KOPT-K1 (cell line): ENCODE measurements around the gene EML1.

Experiments
- H3K27ac ChIP-seq: fragments of 200-600 bp; sonication (generic); 2 replicates; pipeline ENCODE4 v1.5.1; 2016; ENCODE audit warnings: antibody characterized with exemption, mild to moderate bottlenecking, low read depth, low read length; ENCODE audit not compliant: poor library complexity, severe bottlenecking
- H3K36me3 ChIP-seq: fragments of 200-600 bp; sonication (generic); 2 replicates; pipeline ENCODE4 v1.5.1; 2017; ENCODE audit warnings: antibody characterized with exemption, mild to moderate bottlenecking, low read length, moderate library complexity; ENCODE audit not compliant: insufficient read depth
- H3K9me3 ChIP-seq: fragments of 200-600 bp; sonication (generic); 2 replicates; pipeline ENCODE4 v1.5.1; 2017; ENCODE audit warnings: antibody characterized with exemption, low read length, mild to moderate bottlenecking; ENCODE audit not compliant: insufficient read depth, poor library complexity, severe bottlenecking

Gene EML1

DNA sequence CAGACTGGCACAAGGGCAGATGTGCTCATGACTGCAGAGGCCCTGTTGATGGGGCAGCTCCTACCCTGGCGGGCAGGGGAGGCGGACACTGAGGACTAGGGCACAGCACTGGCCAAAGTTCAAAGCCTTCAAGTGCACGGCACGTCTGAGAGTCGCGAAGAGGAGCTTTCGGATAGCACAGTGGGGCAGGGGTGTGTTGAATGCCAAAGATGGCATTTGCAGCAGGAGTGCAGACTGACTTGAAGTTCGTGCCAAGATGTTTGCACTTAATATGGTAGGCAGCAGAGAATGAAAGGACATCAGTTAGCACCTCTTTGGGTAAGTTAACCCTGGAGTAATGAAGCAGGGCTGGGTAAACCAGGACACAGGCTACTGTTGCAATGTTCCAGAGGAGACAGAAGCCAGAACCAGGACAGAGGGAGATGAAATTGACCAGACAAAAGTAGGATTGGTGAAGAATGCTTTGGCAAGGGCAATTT is 6.7 kb upstream of the EML1 start:
- Histone ChIP-seq H3K27ac (no peak overlapping the region), H3K9me3 (no peaks in the 10 kb centered on the region)

DNA sequence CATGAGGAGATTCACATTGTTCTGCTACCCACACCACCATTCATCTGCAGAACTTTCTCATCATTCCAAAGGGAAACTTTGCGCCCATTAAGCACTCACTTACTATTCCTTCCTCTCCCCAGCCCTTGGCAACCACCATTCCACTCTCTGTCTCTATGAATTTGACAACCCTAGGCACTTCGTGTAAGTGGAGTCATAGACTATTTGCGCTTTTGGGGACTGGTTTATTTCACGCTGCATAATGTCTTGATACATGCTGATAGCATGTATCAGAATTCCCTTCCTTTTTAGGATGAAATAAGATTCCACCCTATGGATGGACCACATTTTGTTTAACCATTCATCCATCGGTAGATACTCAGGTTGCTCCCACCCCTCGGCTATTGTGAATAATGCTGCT is 4.5 kb upstream of the EML1 start:
- H3K27ac ChIP-seq: no peak overlapping the region
- H3K36me3 ChIP-seq: no peaks in the 10 kb centered on the region

More for the DNA sequence above, 6.7 kb upstream of the EML1 start:
- H3K36me3 ChIP-seq: no peaks in the 10 kb centered on the region

DNA sequence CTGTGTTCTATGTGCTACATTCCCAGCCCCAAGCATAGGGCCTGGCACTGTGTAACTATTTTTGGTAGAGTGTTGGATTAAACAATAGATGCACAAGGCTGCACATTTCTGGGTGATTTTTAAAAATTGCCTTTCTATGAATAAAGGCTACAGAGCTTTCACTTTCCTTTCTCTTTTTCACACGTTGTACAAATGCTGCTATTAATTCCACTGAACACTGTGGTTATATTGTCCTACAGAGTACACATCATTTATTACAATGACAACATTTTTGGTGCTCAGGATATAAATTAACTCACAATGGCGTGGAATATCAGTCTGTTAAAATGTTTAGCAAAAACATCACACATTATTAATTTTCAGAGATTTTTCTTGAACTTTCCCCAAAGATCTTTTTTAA is 3.6 kb upstream of the EML1 start:
- Histone ChIP-seq H3K27ac (no peak overlapping the region), H3K9me3 (no peaks in the 10 kb centered on the region), H3K36me3 (no peaks in the 10 kb centered on the region)

More for the DNA sequence above, 4.5 kb upstream of the EML1 start:
- no peaks in the 10 kb centered on the region for H3K9me3 ChIP-seq

DNA sequence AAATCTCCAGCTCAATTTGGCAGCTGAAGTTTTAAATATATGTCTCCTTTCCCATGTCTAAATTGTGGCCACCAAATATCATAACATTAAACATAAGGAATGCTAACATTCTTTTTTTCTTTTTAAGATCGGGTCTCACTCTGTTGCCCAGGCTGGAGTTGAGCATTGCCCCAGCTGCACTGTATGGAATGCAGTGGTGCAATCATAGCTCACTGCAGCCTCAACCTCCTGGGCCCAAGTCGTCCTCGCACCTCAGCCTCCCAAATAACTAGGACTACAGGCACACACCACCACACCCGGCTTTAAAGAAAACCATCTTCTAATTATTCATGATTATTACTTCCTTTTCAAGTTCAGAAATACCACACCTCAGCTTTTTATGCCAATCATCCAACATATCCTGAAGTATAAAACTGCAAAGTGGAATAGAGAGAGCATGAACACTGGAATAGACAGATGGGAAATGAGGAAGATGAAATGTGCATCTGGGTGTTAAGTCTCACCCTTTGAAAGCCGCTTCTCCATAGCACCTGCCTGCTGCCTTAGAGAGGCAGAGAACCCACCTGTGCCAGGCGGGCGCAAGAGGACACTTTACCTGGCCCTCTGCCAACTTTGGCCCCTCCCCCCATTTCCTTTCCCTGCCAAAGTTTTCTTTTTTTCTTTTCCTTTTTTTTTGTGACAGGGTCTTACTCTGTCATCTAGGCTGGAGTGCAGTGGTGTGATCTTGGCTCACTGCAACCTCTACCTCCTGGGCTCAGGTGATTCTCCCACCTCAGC is 2.8 kb upstream of the EML1 start:
- Histone ChIP-seq H3K36me3 (no peaks in the 10 kb centered on the region), H3K9me3 (no peaks in the 10 kb centered on the region), H3K27ac (no peak overlapping the region)

DNA sequence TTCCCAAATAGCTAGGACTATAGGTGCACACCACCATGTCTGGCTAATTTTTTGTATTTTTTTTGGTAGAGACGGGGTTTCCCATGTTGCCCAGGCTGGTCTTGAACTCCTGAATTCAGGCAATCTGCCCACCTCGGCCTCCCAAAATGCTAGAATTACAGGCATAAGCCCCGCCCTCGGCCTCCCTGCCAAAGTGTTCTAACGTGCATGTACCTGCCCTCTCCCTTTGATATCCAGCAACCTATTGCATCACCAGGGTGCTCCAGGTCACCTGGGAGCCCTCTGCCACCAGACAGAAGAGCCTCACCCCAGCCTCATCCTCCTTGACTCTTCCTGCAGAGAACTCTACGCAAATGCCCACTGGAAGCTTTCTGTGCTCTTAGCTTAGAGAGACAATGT is 2.2 kb upstream of the EML1 start:
- no peaks in the 10 kb centered on the region for H3K9me3 ChIP-seq
- H3K36me3 ChIP-seq: no peaks in the 10 kb centered on the region
- H3K27ac ChIP-seq: no peak overlapping the region

DNA sequence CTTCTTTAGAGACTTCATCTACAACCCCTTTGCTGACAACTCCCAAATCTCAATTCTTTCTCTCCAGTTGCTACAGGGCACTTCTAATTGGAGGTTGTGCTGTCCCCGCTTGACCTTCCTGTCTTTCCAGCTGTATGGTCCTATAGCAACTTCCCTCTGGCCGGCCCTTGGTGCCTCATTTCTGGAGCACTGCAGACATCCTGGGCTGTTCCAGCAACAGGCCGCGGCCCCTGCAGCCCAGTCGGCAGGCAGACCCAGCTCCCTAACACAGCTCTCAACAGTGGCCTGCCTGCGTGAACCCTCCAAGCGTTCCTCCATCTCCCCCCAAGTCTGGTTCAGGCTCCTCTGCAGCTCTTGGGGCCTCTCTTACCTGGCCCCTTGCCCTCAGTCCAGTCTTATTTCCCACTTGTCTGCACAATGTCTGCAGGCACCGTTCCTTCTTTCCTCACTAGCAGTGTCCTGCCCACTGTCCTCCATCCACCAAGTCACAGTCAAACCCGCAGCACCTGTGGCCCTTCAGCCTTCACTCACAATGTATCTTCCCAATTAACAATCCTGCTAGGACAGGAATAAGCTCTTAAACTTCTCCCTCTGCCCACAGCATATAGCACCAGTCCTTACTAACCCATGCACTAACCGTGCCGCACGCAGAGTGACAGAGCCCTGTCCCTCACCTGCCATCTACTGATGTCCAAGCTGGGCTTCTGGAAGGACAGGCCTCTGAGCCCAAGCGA is 1.6 kb upstream of the EML1 start:
- H3K36me3 ChIP-seq: no peaks in the 10 kb centered on the region
- H3K9me3 ChIP-seq: peaks cover 2% of the 10 kb centered on the region
- H3K27ac ChIP-seq: no peak overlapping the region

DNA sequence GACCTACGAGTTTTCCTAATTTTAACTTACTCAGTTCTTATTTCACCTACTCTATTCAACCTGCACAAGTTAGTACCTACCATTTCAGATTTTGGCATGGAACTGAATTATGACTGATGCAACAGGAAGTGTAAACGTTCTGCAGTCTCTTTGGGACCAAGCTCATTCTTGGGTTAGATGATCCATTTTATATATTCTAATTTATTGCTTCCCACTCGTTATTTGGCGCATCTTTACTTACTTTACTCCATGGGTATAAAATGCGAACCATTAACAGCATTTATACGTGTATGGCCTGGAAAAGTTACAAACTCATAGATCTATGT is 1.0 kb upstream of the EML1 start:
- no peaks in the 10 kb centered on the region for H3K36me3 ChIP-seq

DNA sequence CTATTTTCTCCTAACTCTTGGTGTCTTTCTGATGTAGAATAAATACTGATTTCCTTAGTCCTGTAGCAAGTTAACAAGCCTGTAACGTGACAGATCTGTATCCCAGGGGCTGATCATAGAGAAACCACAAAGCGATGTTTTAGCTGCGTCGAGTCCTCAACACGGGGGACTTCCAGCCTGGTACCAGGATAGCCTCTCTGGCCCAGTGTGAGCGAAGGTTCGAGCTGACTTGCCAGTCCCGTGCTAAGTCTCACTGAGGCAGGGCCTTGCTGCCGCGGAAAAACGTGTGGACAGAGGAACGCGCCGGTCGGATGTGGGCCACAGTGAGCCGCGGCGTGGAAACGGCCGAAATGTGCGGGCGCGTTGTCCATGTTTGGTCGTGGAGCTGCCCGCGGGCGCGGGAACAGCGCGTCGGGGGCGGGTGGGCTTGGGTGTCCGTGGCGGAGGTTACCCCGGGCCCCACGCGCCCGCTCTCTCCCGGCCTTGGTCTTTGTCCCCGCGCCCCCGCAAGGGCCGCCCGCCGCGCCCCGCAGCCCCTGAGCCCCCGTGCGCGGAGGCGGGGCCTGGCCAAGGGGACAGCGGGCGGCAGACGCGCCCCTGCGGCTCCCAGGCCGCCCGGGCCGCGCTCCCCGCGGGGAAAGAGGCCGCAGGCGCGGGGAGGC is 531 bp upstream of the EML1 start:
- Histone ChIP-seq H3K27ac (no peak overlapping the region), H3K9me3 (peaks cover 12% of the 10 kb centered on the region), H3K36me3 (no peaks in the 10 kb centered on the region)

More for the DNA sequence above, 1.0 kb upstream of the EML1 start:
- H3K9me3 ChIP-seq: peaks cover 7% of the 10 kb centered on the region
- no peak overlapping the region for H3K27ac ChIP-seq

DNA sequence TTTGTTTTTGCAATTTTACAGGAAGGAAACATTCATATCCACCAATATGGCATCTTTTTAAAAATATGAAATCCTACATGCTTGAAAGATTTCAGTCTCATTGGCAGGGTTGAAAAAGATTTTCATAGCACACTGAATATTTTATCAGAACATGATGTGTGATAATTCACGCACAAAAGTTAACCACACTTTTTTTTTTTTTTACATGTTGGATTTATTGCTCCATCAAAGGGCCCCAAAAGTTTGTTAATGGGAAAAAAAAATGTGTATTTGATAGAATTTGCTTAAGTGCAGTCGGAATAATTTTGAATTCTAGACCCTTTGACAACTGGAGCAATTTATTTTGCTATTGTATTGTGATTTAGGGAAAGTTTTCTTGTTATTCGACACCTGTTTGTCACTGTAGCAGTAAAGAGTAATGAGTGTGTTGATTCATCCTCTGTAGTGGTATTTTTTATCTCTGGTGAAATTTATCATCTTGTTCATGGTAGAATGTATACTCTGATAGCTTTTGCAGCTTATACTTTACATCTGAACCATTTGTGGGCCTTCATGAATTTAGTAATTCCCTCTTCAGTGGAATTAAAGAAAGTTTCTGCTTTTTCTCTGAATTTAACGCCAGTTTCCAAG is 1.1 kb downstream of the EML1 start:
- no peaks in the 10 kb centered on the region for H3K36me3 ChIP-seq
- no peak overlapping the region for H3K27ac ChIP-seq
- H3K9me3 ChIP-seq: peaks cover 21% of the 10 kb centered on the region

DNA sequence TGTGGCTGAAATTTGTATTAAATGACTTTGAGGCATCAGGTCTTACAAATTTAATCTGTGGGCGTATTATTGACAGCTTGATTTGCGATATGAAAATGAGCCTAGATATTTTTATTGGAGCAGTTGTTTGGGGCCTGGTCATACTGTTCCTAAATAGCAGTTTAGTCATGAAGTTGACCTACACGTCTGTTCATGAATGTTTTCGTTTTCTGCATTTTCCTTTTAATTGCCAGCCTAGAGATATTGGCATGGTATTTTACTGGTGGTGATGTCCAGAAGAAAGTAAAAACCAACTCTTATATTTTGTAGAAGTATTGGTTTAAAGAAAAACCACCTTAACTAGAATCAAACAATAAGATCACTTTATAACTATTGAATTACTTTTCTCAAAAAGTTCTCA is 1.8 kb downstream of the EML1 start:
- Histone ChIP-seq H3K27ac (no peak overlapping the region), H3K36me3 (no peaks in the 10 kb centered on the region), H3K9me3 (peaks cover 21% of the 10 kb centered on the region)

DNA sequence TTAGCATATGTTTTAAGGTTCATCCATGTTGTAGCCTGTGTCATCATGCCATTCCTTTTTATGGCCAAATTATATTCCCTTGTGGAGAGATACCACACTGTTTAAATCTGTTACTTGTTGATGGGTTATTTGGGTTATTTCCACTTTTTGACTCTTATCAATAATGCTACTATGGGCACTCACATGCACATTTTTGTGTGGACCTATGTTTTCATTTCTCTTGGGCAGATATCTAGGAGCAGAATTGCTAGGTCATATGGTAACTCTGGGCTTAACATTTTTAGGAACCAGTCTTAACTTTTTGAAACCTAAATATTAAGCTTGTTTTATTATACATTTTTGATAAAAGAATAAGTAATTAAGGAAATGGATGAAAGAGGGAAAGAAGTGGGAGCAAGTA is 4.0 kb downstream of the EML1 start:
- H3K9me3 ChIP-seq: peaks cover 21% of the 10 kb centered on the region
- no peaks in the 10 kb centered on the region for H3K36me3 ChIP-seq
- H3K27ac ChIP-seq: no peak overlapping the region

DNA sequence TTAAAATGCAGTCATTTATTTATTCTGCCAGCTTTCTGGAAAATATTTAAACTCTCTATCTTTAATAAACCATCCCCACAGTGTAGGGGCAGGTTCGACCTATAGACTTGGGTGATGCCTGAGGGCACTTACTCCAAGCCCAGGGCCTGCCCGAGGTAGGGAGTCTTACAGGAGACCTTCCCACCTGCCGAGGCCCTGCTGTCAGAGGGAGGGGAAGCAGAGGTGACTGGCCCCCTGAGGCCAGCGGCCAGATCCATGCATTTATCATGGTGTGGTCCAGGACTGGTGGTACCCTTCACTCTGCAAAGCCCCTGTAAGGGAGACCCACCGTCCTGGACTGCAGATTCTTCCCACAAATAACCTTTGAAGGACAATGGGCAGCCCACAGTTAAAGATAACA is 7.6 kb downstream of the EML1 start:
- Histone ChIP-seq H3K27ac (no peak overlapping the region), H3K36me3 (no peaks in the 10 kb centered on the region)

DNA sequence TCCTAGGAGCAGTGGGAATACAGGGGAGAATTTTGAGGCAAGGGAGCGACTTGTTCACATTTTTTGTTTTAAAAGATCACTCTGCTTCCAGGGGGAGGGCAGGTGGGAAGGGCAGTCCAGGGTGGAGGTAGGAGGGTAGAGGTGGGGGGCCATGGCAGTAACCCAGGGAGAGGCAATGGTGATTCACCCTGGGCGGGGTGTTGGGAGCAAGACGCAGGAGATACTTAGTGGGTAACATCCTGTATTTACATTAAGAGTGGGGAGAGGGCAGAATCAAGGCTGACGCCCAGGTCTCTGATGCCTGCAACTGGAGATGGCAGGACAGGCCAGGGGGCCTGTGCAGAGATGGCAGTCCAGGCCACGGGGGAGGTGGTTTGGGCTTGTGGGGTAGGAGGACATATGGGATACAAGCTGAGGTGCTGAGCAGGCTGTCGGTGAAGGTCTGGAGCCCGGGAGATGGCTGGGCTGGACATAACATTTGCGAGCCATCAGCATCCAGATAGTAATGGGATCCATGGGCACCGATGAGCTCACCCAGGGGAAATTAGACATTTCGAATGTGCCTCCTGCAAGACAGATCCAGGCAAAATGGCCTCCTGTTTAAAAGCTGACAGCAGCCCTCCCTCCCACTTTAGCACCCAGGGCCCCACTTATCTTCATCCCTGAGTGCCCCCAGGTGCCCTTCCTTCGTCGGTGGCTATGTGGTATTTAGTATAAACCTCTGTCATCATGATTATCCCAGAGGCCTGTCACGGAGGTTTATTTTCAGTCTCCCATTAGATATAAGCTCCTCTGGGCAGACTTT is 9.3 kb downstream of the EML1 start:
- Histone ChIP-seq H3K36me3 (no peaks in the 10 kb centered on the region), H3K9me3 (peaks cover 10% of the 10 kb centered on the region), H3K27ac (no peak overlapping the region)

More for the DNA sequence above, 7.6 kb downstream of the EML1 start:
- H3K9me3 ChIP-seq: peaks cover 21% of the 10 kb centered on the region

DNA sequence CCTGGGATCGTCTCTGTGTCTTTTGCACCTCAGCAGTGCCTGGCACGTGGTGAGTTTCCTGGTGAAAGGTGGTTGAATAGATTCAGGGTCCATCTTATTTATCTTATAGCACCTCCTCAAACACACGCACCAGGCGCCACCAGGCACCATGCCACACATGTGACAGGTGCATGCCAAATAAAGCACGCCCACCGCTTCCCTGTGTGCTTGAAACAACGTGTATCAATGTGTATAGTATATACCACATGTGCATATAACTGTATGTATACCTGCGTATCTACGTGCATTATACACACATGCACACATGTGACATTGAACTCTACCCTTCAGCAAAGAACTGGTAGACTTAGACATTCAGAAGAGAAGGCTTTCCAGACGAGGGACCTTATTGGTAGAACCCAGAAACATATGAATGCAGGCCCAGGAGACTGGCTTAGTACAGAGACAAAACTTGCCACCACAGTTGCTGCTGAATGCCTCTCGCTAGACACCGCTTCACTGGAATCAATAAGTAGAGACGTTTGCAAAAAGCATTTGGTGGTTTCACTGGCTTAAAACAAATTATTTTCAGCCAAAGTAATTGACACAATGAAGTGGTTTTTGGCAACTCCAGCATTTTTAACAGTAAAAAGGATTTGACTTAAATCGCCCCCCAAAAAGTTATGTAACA is 10.0 kb downstream of the EML1 start:
- no peaks in the 10 kb centered on the region for H3K36me3 ChIP-seq
- peaks cover 3% of the 10 kb centered on the region for H3K9me3 ChIP-seq
- H3K27ac ChIP-seq: no peak overlapping the region
